ENCODE data around the gene AMIGO3.
"Not testable (repeated sequence)": the region's sequence is repeated elsewhere in the genome, so short reads cannot be mapped to it uniquely, and the experiment has no call there.

Gene AMIGO3

DNA sequence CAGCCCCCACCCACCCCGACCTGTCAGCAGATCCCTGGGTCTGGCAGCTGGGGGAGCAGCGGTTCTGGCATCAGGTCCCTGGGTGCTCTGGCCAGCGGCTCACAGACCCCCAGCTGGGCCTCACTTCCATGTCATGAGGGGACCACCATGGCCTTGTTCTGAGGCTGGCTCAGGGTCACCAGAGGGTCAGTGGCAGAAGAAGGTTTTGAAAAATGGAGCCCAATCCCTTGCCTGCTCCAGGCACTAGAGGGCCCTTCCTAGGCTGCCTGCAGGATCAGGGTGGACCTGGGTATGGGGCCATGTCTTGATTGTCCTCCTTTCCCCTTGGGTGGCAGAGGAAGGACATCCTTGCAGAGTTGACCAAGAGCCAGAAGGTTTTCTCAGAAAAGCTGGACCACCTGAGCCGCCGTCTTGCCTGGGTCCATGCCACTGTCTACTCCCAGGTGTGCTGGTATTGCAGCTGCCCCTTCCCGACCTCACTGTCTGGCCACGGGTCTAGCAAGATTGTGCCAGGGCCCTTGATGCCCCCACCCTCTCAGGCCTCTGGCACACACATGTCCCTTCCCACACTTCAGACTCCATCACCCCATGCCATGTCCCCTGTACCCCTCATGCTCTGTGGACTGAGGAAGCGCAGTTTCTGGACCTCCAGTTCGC is 12.9 kb downstream of the AMIGO3 start:
- no peak for DNase-seq

DNA sequence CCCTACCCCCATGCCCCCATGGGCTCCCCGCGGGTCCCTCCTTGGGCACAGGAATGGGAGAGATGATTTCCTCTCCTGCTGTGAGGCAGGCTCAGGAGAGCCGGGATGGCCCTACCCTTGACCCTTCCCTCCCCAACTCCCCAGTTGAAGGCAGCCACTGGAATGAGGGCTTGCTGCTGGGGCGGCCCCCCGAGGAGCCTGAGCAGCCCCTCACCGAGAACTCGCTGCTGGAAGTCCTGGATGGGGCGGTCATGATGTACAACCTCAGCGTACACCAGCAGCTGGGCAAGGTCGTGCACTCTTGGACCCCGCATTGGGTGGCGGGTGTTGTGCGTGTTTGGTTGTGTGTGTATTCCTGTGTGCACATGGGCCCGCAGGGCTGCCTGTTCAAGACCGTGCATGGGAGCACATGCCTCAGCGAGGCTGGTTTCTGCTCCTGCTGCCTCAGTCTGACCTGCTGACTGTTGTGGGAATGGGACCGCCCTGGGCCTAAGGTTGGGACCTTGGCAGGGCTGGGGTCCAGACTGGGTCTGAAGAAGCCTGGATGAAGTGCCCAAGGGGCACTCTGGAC is 14.0 kb downstream of the AMIGO3 start:
- no peak for DNase-seq

DNA sequence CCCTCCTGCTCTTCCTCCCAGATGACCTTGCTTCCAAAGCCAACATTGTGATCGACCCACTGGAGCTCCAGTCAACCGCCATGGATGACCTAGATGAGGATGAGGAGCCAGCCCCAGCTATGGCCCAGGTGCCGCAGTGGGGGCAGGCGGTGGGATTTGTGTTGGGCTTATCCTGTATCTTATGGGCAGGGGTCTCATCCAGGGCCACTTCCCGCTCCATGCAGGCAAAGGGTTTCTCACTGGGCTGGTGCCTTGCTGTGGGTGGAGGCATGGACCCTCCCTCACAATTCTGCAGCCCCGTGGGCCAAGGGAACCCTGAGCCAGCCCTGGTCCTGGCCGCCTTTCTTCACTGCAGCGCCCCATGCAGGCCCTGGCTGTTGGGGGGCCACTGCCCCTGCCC is 14.9 kb downstream of the AMIGO3 start:
- no peak for DNase-seq

DNA sequence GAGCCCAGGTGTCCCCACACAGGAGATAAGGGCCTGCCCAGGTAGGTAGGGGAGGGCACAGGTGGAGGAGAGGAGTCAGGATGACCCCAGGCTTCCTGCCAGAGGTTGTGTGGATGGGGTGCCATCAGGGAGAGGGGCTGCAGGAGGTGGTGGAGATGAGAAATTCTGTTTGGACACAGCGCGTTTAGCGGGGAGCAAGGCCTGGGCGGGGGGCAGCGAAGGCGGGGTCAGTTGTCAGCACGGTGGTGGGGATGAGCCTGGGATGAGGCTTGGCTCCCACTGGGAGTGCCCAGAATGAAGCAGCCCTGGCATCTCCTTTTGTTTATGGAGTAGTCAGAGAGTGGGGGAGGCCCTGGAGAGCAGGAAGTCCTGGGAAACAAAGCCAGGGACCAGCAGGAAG is 15.5 kb downstream of the AMIGO3 start:
- no peak for DNase-seq

DNA sequence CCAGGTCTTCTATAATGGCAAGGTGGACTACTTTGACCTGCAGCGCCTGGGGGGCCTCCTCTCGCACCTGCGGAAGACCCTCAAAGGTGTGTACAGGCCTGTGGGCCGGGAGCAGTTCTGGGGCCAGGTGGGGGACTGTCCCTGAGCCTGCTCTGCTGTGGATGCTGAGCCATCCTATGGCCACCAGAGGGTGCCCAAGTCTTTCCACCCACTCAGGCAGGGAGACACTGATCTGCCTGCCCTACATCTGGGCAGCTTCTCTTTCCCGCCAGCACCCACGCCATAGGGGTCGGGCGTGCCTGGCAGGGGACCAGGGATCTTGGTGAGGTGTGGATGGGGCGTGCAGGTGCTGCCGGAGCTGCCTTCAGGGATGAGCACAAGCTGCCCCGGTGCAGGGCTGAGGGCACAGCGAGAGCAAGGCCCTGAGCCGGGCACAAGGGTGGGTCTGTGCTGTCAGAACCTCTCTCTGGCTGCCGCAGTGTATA is 16.0 kb downstream of the AMIGO3 start:
- DNase-seq, result peak; percentile 67

DNA sequence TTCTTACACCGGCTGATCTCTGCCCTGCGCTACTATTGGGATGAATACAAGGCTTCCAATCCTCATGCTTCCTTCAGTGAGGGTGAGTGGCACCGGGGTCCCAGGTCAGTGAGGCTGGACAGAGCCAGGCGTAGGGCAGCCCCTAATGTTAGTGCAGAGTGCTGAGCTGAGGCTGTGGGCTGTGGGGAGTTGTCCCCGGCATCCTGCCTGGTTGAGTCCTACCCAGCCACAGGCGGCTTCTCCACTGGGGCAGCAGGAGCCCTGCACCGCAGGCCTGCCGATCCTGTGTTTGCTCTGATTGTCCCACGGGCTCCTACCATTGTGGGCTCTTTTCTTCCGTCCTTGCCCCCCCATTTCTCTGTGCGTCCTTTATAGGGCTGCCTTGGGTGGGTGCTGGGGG is 16.8 kb downstream of the AMIGO3 start:
- no peak for DNase-seq

DNA sequence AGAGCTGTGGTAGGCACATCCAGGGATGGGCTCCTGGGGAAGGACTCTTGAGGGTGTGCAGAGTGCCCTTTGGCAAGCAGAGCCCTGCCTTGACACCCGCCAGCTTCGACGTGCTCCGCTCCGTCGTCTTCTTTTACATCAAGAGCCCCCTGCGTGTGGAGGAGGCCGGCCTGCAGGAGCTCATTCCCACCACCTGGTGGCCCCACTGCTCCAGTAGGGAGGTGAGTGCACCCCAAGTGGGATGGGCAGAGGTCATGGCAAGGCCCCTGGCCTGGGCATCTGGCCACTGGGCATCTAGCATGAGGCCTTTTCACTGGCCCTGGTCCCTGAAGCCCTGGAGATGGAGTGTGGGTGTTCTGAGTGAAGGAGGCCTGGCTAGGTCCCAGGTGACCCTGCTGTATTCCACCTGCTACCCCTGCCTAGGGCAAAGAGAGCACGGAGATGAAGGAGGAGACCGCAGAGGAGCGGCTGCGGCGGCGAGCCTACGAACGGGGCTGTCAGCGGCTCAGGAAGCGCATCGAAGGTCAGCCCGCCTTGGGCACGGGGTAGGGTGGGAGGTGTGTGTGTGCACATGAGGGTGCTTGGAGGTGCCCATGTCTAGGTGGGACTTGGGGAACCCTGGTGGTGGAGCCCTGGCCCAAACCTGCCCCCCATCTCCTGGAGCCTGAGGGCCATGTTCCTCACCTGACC is 18.0 kb downstream of the AMIGO3 start:
- no peak for DNase-seq

DNA sequence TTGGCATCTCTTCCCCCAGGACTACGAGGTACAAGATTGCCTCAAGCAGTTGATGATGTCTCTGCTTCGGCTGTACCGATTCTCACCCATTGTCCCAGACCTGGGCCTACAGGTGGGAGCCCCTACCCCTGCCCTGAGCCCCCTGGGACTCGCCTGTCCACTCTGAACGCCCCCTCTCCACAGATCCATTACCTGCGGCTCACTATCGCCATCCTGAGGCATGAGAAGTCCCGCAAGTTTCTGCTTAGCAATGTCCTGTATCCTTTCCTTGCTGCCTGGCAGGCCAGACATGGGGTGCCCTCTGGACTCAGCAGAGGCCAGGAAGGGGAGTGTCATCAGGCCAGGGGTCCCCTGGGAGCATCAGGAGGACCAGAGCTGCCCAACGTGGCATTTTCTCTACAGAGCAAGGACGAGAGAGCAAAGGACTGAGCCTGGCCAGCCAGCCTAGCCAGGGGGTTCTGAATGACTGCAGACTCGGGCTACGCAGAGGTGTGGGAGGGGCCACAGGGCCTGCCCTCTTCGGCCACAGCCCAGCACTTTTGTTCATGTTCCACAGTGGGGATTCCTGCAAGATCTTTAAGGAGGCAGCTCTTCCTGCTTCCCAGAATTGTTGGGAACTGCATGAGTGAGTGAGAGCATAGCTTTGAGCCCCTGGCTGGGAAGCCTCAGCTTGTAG is 18.9 kb downstream of the AMIGO3 start:
- DNase-seq, result no peak

DNA sequence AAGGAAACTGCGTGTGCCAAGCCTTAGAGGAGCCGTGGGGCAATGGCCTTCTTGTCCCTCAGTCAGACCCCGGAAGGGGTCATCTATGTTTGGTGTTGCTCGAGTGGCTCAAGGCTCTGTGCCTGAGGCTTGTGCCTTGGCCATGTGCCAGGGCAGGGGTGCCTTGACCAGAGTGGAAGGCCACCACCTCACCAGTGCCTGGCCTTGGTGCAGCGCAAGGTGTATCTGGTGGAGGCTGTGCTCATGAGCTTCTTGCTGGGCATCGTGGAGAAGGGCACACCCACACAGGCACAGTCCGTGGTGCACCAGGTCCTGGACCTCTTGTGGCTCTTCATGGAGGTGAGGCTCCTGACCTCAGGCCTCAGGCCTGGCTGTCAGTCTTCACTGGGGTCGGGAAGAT is 19.5 kb downstream of the AMIGO3 start:
- DNase-seq, result no peak

DNA sequence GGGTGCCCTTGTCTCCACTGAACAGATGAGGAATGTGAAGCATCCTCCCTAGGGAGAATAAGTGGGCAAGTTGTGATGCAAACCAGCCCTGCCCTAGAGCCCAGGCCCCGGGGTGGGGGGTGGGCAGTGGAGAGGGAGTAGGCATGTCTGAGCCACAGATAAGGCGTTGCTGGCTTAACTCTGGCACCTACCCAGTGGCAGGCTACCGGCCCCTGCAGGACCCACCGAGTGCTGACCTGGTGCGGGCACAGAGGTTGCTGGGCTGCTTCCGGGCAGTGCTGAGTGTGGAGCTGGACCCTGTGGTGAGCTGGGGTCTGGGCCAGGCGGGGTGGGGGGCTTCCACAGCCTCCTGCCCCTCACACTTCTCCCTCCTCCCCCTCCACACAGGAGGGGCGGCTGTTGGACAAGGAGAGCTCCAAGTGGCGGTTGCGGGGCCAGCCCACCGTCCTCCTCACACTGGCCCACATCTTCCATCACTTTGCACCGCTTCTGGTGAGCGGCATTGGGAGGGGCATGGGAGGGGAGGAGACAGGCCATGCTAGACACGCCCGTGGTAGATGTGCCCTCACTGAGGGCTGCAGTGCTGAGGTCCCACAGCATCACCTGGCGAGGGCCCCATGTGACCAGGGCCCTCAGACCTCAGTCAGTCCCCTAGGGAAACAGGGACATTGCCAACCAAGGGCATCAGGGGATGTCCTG is 20.1 kb downstream of the AMIGO3 start:
- DNase-seq, result no peak

DNA sequence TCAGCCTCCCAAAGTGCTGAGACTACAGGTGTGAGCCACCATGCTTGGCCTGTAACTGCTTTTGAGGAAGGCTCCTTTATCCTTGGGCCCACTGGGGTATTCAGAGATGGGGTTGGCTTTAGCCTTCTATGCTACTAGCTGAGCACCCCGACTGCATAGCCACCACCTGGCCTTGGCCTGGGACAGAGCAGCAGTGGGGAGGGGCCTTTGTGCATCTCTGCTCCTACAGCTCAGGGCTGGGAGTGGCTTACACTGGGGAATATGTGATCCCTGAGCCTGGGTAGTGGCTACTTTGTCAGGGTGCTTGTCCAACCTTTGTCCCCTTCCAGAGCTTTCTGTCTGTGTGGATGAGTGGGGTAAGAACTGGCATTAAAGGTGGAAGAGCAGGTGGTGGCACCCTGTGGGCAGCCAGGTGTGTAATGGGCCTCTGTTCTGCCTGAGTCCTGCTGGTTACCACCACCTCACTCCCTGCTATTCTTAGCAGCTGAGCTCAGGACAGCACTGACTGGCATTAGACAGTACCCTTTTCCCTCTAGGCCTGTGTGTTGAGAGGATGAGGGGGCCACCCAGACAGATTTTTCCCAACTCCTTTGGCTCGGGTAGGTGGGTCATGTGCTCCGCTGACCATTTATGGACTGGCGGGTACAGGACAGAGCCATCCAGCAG is 24.0 kb downstream of the AMIGO3 start:
- DNase-seq, result not testable (repeated sequence)

DNA sequence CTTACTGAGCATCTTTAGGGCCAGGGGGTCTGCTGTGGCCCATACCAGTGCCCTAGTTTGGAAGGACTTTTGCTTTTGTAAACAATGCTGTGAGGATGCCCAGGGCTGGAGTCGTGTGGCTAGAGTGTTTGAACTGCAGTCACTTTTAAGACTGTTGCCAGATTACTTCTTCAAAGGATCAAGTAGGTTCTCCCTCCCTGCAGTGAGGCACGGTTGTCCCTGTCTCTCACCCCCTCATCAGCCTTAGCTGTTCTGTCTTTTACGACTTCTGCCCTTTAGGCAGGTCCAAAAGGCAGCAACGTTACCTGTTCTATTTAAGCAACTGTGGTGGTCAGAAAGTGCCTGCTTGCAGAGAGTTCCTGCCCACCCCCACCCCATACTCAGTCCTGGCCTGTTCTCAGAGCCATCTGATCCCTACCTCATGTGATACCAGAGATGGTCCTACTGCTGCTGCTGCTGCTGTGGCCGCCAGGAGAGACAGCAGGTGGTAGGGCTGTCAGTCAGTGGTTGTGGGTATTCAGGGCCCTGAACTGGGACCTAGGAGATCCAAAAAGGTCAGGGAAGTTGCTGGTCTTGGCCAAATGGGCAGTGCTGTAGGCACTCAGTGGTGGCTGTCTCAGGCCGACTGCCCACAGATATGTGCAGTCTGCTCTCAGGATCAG is 24.9 kb downstream of the AMIGO3 start:
- not testable (repeated sequence) for DNase-seq

DNA sequence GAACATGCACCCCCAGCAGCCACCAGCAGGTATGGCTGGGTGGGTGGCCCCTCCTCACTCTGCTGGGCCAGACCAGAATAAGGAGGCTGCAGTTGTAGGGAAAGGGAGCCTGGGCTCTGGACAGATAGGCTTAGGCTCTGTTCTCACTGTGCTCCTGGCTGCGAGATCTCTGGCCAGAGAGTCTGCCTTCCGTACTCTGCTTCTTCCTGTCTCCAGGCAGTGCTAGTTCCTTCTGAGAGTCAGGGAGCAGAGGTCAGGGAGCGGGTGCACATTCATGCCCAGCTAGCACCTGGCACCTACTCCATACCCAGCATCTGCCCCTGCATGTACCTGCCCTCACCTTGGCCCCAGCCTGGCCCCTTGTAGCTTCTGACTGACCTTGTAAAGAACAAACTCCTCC is 28.0 kb downstream of the AMIGO3 start:
- not testable (repeated sequence) for DNase-seq

DNA sequence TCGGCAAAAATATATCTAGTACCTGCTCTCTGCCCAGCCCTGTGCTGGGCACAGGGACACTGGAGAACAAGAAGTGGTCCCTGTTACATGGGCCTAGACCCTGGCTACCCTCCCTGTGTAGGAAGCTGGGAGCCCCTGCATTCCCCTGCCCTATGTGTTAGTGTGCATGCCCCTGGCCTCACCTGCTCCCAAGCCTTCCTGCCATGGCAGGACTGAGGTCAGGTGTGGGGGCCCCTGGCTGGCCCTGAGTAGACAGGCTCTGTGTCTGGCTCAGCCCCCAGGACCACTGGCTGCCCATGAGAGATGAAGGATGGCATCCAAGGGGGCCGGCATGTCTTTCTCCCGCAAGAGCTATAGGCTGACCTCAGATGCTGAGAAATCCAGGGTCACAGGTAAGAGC is 28.6 kb downstream of the AMIGO3 start:
- DNase-seq, result not testable (repeated sequence)

DNA sequence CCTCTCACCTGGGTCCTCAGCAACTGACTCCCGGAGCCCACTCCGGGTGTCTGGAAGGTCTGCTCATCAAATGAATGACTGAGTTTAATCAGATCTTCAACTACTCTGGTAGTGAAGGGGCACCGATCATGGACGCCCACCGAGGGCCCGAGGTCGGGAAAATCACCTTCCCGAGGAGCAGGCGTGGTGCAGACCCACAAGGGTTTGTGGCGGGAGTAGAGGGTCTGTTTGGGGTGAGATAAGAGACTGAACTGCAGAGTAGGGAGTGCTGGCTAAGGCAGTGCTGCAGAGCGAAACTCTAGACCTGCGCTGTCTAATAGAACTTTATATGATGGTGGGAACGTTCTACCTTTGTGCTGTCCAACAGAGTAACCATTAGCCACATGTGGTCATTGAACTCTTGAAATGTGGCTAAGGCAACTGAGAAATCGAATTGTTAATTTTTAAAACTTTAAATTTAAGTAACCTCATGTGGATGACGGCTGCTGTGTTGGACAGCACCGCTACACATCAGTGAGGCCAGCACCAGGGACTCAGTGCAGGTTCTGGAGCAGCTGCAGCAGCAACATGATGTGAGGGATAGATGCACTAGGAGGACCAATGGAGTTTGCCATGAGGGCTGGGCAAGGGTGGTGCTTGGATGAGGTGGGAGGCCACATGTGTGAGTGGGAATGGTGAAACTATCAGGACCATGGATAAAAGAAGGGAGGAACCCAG is 29.4 kb downstream of the AMIGO3 start:
- not testable (repeated sequence) for DNase-seq

DNA sequence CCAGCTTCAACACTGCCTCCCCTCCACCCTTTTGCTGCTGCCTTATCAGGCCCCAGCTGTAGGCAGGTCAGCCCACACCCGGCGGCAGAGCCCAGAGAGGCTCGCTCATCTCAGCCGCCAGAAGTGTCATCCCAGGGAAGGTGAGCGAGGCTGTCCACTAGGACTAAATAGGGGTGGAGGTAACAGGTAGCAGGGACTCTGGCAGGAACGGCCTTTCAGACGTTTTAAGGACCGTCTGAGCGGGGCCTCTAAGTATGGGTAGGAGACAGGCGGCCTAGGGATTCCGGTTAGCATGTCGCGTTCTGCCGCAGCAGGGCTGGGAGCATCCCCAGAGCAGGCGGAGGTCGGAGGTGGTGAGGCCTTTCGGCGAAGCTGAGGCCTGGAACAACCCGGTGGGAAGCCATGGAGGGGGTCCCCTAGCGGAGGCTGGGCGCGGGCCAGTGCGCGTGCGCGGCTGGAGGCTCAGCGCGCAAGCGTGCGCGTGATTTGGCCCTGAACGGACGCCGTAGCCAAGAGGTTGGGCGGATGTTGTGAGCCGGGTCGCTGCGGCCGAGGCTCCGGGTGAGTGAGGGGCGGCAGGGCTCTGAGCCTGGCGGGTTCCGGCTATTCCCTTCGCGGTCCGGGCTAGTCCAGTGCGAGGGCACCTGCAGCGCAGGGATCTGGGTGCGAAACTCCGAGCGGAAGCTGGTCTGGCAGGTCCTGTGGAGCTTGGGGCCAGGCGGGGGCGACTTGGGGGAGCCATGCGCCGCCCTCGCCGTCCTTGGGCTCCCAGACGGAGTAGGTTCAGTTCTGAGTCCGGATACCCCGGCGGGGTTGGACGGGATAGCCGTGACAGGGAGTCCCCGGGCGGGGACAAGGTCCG is 30.2 kb downstream of the AMIGO3 start, which contains the start of the genes MST1 and RNF123:
Gene MST1, minus strand, starts transcription at position 429 of the 862 bp plus-strand sequence. CDS start 783 bp downstream, outside the sequence.
Gene RNF123, plus strand, starts transcription at position 512 of the 862 bp plus-strand sequence. CDS start 1,609 bp downstream, outside the sequence.
- DNase-seq, result peak; percentile 92

DNA sequence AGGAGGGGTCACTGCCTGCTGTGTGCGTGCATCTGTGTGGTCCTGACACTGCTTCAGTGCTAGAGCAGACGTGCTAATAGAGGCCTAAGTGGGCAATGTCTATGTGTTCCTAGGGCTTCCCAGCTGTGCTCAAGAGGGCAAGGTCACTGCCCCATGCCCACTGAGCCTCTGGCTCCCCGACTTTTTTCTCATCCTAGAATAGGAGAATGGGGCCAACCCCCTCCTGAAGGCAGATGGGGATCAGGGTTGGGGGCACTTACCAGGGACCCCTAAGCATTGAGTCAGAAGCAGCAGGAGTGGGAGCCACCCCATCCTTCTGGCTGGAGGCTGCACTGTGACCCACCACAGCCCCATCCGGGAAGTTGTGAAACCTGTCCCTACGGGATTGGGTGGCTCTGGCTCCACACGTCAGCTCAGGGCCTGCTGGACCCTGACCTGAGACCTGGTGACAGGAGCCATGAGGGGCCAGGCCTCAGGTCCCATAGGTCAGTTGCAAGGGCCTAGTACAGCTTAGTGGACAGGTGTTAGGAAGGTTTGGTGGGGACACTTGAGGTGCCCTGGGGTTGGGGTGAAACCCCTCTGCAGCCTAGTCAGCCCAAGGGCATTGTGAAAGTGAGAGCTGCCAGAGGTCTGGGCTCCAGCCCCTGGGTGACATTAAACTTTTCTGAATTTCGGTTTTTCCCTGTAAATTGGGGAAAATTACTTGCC is 31.0 kb downstream of the AMIGO3 start:
- DNase-seq, result not testable (repeated sequence)

DNA sequence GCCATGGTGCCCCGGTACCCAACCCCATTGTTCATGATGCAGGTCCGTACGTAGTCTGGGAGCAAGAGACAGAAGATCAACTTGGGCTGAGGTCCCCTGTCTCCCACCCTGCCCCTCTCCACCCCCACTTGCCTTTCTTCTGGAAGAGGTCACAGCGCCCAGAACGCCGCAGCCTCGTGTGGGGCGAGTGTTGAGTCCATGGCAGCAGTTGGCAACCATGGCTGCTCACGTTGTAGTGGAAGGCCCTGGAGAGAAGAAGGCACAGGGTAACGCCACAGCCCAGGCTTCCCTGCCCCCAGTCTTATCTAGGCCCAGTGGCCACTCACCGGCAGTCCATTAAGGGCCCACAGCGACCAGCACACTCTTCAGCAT is 32.1 kb downstream of the AMIGO3 start:
- not testable (repeated sequence) for DNase-seq

DNA sequence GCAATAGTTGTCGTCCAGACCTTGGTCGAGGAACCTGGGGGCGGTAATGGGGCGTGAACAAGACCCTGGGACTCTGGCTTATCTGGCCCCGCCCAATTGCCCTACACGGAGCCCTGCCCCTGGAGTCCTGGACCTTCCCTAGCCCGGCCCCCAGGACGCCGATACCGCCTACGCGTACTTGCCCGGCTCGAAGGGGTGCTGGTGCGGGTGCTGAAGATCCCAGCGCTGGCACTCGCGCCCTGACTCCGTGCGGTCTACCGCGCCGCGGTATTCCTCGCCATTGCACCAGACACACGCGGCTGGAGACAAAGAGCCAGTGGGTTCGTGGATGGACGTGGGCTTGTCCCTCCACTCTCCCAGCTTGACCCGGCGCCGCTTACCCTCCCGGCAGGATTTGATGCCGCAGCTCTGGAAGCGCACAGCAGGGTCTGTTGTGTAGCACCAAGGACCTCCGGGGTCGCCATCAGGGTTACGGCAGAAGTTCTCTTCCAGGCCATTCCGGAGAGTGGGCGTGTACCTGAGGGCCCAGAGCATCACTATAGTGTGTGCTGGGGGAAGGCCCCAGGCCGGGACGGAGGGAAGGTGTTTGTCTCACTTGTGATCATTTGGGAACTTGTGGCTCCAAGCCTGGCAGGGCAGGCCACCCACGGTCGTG is 32.6 kb downstream of the AMIGO3 start:
- DNase-seq, result peak; percentile 54
